IPS-20b (cell line): ENCODE data around the gene LINGO1.

ENCODE experiments used
- H3K27ac ChIP-seq: one replicate; pipeline ENCODE4 v1.5.1; 2013; ENCODE audit warnings: low read length
- H3K27me3 ChIP-seq: 2 replicates; pipeline ENCODE4 v1.6.1; 2013; ENCODE audit warnings: mild to moderate bottlenecking, low read length, inconsistent platforms; ENCODE audit not compliant: insufficient read depth
- H3K36me3 ChIP-seq: 2 replicates; pipeline ENCODE4 v1.6.1; 2013; ENCODE audit warnings: low read depth, mild to moderate bottlenecking, inconsistent platforms, low read length, moderate library complexity; ENCODE audit not compliant: insufficient read depth
- H3K4me1 ChIP-seq: 2 replicates; pipeline ENCODE4 v1.6.1; 2013; ENCODE audit warnings: mild to moderate bottlenecking, control low read depth, inconsistent platforms, low read length, moderate library complexity; ENCODE audit not compliant: insufficient read depth
- H3K4me3 ChIP-seq: 2 replicates; pipeline ENCODE4 v1.5.1; 2013; ENCODE audit warnings: mild to moderate bottlenecking, low read length, inconsistent platforms
- H3K9ac ChIP-seq: 2 replicates; pipeline ENCODE4 v1.6.1; 2013; ENCODE audit warnings: low read depth, mild to moderate bottlenecking, inconsistent platforms, low read length, moderate library complexity
- H3K9me3 ChIP-seq: 2 replicates; pipeline ENCODE4 v1.6.1; 2013; ENCODE audit warnings: mild to moderate bottlenecking, low read depth, low read length, inconsistent platforms; ENCODE audit not compliant: insufficient read depth

LINGO1 gene

DNA sequence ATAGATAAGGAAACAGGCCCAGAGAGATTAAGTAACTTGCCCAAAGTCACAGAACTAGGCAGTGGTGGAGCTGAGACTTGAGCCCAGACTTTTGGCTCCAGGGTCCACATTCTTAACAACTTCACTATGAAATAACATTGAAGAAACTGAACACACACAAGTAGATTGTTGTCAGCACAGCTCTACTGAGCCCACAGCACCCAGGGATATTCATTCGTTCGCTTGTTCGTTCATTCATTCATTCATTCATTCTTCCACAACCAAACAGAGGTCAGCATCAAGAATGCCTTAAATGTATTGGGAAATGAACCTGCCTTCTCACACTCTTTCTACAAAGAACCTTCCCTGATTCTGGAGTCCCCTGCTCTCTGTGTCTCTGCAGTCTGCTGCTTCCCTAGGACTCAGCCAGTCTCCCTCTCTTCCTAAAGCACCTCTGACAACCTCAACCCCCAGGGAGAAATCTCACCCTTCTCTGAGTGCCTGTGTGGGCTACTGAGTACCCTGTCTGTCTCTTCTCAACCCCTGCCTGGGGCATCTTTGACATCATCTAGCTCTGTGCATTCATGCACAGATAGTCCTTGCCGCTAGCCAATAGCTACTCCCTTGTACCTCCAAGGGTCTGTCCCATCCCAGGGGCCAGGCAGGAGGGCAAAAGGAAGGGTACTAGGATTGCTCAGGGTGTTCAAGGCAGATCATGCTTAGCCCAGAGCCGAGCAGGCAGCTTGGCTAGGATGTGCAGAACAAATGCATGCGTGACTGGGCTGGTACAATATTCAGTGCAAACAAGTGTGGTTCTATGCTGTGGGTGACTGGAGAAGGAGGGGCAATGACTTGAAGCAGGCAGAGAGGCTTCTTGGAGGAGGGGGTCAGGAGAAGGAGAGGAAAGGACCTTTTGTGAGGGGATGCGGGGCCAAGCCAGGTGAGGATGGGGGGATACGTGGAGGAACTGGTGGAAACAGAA lies 3.4 kb downstream of the LINGO1 start:
- H3K27ac ChIP-seq = no peak overlapping the region
- H3K36me3 ChIP-seq = no peaks in the 10 kb centered on the region
- H3K9ac ChIP-seq = peak overlapping the region; percentile 49; the same call in 1 of the 2 replicates
- H3K4me1 ChIP-seq = peaks cover 48% of the 10 kb centered on the region; the same call in 1 of the 2 replicates
- H3K9me3 ChIP-seq = no peaks in the 10 kb centered on the region
- H3K27me3 ChIP-seq = peaks cover 22% of the 10 kb centered on the region
- no peak overlapping the region for H3K4me3 ChIP-seq

DNA sequence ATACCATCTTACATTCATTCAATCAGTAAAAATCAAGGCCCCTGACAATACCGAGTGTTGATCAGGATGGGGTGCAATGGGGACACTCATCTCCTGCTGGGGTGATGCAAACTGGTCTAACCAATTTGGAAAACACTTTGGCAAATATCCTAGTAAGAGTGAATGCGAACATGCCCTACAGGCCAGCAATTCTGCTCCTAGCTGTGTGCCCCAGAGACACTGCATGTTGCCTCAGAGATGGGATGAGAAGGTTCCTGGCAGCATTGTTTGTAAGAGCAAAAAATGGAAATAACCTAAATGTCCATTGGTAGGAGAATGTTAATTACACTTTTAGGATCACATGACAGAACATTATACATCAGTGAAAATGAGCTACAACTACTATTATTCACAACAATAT lies 4.7 kb downstream of the LINGO1 start:
- Histone ChIP-seq H3K4me1 (peaks cover 56% of the 10 kb centered on the region), H3K9me3 (no peaks in the 10 kb centered on the region), H3K27ac (peak overlapping the region; percentile 82), H3K4me3 (peak overlapping the region; percentile 39; the same call in 1 of the 2 replicates), H3K9ac (no peak overlapping the region), H3K27me3 (peaks cover 22% of the 10 kb centered on the region), H3K36me3 (no peaks in the 10 kb centered on the region)

DNA sequence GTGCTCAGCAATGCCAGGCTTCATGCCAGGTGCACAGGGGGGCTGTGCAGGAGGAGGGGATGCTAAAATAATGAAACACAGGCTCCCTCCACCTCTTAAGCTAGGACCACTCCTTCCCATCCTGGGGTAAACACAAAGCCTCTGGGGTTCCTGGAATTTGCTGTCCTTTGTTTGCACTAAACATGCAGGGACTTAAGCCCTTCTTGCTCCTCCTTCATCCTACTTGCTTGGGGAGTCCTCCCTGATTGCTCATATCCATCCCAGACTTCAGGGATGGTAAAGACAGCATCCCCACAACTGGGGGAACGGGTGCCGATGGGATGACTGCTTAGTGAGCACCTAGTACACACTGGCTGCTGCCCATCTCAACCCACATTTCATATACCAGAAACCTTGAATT lies 5.1 kb downstream of the LINGO1 start:
- Histone ChIP-seq H3K36me3 (no peaks in the 10 kb centered on the region), H3K4me1 (peaks cover 60% of the 10 kb centered on the region), H3K27ac (peak overlapping the region; percentile 82), H3K9me3 (no peaks in the 10 kb centered on the region), H3K27me3 (peaks cover 22% of the 10 kb centered on the region), H3K9ac (peak overlapping the region; percentile 20; the same call in 1 of the 2 replicates), H3K4me3 (peak overlapping the region; percentile 39; the same call in 1 of the 2 replicates)

DNA sequence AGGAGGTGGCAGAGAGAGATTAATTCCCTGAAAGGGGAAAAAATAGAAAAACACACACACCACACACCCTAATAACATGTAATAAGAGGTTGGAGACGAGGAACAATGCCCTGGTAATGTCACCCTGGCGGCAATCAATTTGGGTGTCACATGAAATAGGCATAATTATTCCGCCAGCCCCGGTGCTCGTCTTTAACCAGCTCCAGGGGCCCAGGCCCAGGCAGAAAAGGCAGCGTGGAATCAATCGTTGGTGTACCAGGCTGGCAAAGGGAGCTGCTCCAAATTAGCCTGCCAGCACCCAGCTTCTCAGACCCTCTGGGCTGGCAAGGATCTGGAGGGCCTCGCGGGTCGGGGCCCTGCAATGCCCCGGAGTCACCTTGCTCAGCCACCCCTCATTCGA lies 5.6 kb downstream of the LINGO1 start:
- Histone ChIP-seq H3K27ac (peak overlapping the region; percentile 82), H3K4me1 (peaks cover 65% of the 10 kb centered on the region), H3K9me3 (no peaks in the 10 kb centered on the region), H3K4me3 (peak overlapping the region; percentile 39; the same call in 1 of the 2 replicates), H3K36me3 (no peaks in the 10 kb centered on the region), H3K9ac (peak overlapping the region; percentile 20; the same call in 1 of the 2 replicates), H3K27me3 (peaks cover 22% of the 10 kb centered on the region)

DNA sequence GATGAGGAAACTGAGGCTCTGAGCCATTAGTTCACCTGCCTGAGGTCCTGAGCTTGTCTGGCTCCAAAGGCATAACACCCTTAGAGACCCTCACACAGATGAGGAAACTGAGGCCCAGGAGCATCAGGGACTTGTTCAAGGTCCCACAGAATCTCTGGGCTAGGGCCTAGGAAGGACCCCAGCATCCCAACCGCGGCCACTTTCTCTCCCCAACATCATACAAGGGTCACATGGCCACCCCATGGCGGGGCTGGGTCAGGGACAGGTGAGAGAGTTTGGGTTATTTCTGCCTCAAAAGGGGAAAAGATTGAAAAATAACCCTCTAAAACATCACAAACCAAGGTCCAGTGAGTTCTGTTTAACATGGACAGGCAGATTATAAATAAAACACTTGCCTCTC lies 6.7 kb downstream of the LINGO1 start:
- peaks cover 72% of the 10 kb centered on the region for H3K4me1 ChIP-seq
- no peaks in the 10 kb centered on the region for H3K9me3 ChIP-seq
- H3K9ac ChIP-seq = no peak overlapping the region
- peaks cover 11% of the 10 kb centered on the region; the same call in 1 of the 2 replicates for H3K27me3 ChIP-seq
- H3K36me3 ChIP-seq = no peaks in the 10 kb centered on the region
- no peak overlapping the region for H3K27ac ChIP-seq
- no peak overlapping the region for H3K4me3 ChIP-seq

DNA sequence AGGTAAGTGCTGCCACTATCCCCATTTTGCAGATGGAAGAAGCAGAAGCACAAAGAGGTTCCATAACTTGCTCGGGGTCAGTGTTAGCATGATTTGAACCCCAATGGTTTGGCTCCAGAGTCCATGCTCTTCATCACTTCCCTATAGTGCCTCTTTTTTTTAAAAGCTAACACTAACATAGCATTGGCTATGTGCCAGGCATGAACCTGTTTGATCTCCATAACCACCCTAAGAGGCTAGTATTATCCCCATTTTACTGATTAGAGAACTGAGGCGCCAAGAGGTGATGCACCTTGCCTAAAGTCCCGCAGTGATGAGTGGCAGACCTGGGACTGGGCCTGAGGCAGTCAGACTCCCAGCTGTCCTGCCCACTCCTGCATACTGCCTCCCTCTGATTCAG lies 7.3 kb downstream of the LINGO1 start:
- H3K9ac ChIP-seq = no peak overlapping the region
- peaks cover 7% of the 10 kb centered on the region; the same call in 1 of the 2 replicates for H3K27me3 ChIP-seq

DNA sequence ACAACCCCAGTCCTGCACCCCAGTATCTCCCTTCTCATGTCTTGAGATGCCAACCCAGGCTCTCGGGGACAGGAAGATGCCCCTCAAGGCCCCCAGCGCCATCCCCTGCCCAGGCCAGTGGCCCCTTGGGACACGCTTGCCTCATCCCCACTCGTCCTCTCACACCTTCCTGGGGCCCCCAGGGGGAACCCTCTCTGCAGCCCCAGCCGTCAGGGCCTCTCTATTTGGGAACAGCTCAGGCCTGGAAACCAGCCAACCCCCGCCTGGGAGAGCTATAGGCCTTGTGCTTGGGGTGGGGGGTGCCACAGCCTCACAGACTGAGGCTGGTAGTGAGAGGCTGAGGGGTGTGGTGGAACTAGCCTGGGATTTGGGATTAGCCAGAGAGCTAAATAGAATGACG lies 7.8 kb downstream of the LINGO1 start:
- no peak overlapping the region; the same call in 1 of the 2 replicates for H3K9ac ChIP-seq
- no peaks in the 10 kb centered on the region for H3K36me3 ChIP-seq
- peaks cover 7% of the 10 kb centered on the region; the same call in 1 of the 2 replicates for H3K27me3 ChIP-seq
- H3K27ac ChIP-seq = peak overlapping the region; percentile 89
- H3K9me3 ChIP-seq = no peaks in the 10 kb centered on the region
- peaks cover 68% of the 10 kb centered on the region for H3K4me1 ChIP-seq
- H3K4me3 ChIP-seq = no peak overlapping the region

More for the DNA sequence above, 7.3 kb downstream of the LINGO1 start:
- Histone ChIP-seq H3K9me3 (no peaks in the 10 kb centered on the region), H3K4me3 (no peak overlapping the region), H3K27ac (no peak overlapping the region), H3K4me1 (peaks cover 68% of the 10 kb centered on the region), H3K36me3 (no peaks in the 10 kb centered on the region)

DNA sequence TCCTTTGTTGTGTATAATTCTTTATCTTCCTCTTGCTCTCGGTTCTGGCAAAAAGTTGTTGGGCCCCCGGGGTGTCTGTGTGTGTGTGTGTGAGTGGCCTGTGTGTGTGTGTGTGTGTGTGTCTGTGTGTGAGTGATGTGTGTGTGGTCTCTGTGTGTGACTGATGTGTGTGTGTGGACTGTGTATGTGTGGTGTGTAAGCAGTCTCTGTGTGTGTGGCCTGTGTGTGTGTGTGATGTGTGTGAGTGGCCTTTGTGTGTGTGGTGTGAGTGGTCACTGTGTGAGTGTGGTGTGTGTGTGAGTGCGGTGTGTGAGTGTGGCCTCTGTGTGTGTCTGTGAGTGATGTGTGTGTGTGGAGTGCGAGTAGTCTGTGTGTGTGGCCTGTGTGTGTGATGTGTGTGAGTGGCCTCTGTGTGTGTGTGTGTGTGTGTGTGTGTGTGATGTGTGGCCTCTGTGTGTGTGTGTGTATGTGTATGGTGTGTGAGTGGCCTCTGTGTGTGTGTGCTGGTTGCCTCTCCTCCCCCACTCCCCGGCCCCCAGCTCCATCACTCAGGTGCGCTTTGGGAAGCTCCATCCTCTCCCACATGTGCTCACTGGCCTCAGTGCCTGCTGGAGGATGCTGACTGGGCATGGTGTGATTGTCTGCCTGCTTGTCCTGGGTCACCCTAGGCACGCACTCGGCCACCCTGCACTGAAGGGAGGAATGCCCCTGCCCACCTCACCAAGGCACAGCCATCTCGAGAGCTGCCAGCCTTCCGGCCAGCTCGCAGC lies 8.8 kb downstream of the LINGO1 start:
- H3K9ac ChIP-seq = peak overlapping the region; percentile 66; the same call in 1 of the 2 replicates

DNA sequence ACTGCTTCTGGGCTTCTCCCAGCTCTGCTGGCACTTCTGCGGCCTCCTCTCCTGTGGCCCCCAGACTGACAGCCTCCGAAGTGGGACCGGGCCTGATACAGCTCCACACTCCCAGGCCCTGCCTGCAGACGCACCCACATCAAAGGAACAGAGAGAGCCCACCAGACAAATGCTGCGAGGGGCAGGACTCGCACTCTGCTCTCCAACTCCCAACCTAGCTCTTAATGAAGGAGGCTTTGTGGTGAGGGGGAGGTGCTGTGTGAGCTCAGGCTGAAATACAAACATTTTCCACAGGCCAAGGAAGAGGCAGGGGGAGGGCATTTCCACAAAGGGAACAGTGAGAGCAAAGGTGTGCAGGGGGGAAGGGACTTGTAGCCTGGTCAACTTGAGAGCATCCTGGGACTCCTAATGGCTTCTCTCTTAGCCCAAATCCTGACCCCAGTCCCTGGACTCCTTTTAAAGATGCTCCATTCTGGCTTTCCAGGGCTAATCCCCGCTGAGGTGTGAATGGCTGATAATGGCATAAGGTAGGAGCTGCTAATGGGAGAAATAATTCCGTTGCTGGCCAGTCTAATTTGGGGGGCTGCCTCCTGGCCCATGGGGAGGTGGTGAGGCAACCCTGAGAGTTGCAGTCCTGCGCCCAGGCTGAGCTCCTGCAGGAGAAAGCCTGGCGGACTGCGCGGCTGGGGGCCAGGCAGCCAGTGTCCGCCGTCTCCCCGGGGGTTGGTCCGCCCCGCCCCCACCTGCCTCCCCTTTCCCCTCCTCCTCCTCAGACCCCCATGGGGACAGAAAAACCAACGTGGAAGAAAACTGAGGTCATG lies 9.6 kb downstream of the LINGO1 start:
- no peaks in the 10 kb centered on the region for H3K27me3 ChIP-seq
- no peaks in the 10 kb centered on the region for H3K9me3 ChIP-seq
- peak overlapping the region; percentile 45; the same call in 1 of the 2 replicates for H3K4me3 ChIP-seq
- H3K36me3 ChIP-seq = 0 out of 2 replicates have a peak, but pooled peaks cover 5% of the 10 kb centered on the region
- peak overlapping the region; percentile 66; the same call in 1 of the 2 replicates for H3K9ac ChIP-seq
- peak overlapping the region; percentile 89 for H3K27ac ChIP-seq
- H3K4me1 ChIP-seq = peaks cover 54% of the 10 kb centered on the region

More for the DNA sequence above, 8.8 kb downstream of the LINGO1 start:
- Histone ChIP-seq H3K27me3 (no peaks in the 10 kb centered on the region), H3K4me3 (peak overlapping the region; percentile 45; the same call in 1 of the 2 replicates), H3K36me3 (0 out of 2 replicates have a peak, but pooled peaks cover 5% of the 10 kb centered on the region), H3K4me1 (peaks cover 58% of the 10 kb centered on the region), H3K27ac (peak overlapping the region; percentile 89), H3K9me3 (no peaks in the 10 kb centered on the region)

DNA sequence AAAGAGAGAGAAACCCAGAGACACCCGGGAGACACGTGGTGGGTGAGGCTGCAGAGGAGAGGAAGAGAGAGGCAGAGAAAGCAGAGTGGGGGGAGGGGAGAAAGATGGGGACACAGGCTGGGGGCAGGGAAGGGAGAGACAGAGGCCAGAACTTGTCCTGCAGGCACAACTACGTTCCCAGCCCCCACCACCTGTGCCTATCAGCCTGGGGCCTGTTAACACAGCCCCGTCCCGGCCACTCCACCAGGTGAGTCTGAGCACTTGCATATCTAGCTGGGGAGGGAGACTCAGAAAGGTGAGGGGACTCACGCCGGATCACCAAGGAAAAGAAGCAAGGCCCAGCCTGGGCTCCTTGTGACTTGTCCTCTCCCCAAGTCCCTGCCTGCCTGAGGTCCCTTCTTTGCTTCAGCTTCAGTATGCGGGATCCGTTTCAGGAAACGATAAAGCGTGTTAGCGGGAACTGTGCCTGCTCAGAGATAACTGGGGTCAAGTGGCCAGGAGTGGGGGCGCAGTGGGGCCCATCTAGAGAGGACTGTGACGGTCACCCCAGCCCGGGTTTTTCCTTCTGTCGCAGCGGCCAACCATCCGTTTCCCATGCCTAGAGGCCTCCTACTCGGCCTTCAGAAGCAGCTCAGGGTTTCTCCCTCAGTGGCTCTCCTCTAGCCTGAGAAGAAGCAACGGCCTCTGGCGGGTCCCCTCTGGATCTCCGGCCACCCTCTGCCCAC lies 10.3 kb downstream of the LINGO1 start:
- Histone ChIP-seq H3K36me3 (0 out of 2 replicates have a peak, but pooled peaks cover 5% of the 10 kb centered on the region), H3K27me3 (no peaks in the 10 kb centered on the region), H3K4me1 (peaks cover 46% of the 10 kb centered on the region), H3K9ac (peak overlapping the region; percentile 64), H3K27ac (peak overlapping the region; percentile 89), H3K4me3 (peak overlapping the region; percentile 45; the same call in 1 of the 2 replicates), H3K9me3 (no peaks in the 10 kb centered on the region)
